HG02610 (cell line): ENCODE results near the gene SRGAP2C.
"Not testable (repeated sequence)": the region's sequence is repeated elsewhere in the genome, so short reads cannot be mapped to it uniquely, and the experiment has no call there.

Experiments
- ATAC-seq: cut with Tn5 transposase; IDR thresholded peaks from one replicate; pipeline ENCODE4 v1.9.1; 2021; ENCODE audit warnings: mild to moderate bottlenecking, moderate library complexity; ENCODE audit not compliant: unreplicated experiment

The SRGAP2C gene

GRCh38 chr1:121403254-121403653 is 218.5 kb downstream of the SRGAP2C start:
- not testable (repeated sequence) for ATAC-seq

DNA sequence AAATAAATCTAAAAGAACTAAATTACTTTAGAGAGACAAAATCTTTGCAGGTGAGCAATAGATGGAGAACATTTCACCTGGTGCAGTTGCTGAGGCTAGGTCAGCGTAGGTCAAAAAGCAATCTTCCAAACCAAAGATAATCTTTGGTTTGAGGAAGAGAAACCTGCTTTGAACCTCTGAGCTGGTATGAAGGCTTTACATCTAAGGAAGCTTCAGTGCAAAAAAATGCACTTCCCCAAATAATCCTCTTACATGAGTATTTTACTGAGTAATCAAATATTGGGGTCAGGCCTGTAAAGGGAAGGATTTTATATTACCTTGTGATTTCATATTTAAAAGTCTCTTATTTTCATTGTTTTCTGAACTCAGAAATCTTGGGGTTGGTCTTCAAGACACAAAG is 223.6 kb downstream of the SRGAP2C start:
- no peak for ATAC-seq

- no peak for ATAC-seq
Observed at GRCh38 chr1:121413821-121414220, 229.0 kb downstream of the SRGAP2C start.

GRCh38 chr1:121414905-121415304 is 230.1 kb downstream of the SRGAP2C start:
- ATAC-seq, result no peak

DNA sequence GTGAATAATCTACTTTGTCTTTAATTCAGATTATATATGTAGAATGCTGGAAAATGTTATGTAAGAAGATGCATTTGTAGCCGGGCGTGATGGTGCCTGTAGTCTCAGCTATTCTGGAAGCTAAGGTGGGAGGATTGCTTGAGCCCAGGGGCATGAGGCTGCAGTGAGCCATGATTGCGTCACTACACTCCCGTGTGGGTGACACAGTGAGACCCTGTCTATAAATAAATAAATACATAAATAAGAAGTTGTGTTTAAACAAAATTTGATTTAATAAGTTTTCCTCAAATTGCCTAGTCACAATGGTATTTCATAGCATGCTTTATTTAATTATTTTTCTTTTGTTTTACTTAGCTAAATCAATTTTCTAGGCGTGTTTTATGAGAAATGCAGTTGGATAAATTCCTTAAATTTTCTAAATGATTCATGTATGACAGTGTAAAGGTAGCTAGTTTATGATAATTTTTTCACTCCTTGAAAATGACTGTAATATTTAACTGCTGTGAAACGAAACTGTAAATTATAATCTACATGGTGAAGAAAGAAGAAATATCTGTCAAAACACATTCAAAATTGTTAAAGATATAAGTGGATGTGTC is 232.6 kb downstream of the SRGAP2C start:
- ATAC-seq, result no peak

DNA sequence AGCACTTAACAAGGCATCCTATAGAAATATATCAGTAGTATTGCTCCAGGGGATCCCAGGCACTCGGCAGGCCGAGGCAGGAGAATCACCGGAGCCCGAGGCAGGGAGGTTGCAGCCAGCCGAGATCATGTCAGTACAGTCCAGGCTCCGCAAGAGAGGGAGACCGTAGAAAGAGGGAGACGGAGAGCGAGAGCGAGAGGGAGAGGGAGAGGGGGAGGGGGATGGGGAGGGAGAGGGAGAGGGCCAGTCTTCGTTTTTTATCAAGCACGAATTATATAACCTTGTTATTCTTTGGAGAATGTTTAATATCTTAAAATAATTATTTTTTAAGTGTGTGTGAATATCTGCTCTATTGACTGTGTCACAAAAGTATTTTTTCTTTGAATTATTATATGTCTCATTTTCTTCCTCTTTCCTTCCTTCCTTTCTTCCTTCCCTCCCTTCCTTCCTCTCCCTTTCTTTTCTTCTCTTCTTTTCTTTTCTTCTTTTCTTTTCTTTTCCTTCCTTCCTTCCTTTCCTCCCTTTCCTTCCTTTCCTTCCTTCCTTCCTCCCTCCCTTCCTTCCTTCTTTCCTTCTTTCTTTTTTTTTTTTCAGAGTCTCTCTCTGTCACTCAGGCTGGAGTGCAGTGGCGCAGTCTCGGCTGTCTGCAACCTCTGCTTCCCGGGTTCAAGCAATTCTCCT is 233.7 kb downstream of the SRGAP2C start:
- no peak for ATAC-seq

- not testable (repeated sequence) for ATAC-seq
Observed at GRCh38 chr1:121419050-121419615, 234.4 kb downstream of the SRGAP2C start.

- not testable (repeated sequence) for ATAC-seq
Observed at GRCh38 chr1:121421490-121421889, 236.7 kb downstream of the SRGAP2C start.

DNA sequence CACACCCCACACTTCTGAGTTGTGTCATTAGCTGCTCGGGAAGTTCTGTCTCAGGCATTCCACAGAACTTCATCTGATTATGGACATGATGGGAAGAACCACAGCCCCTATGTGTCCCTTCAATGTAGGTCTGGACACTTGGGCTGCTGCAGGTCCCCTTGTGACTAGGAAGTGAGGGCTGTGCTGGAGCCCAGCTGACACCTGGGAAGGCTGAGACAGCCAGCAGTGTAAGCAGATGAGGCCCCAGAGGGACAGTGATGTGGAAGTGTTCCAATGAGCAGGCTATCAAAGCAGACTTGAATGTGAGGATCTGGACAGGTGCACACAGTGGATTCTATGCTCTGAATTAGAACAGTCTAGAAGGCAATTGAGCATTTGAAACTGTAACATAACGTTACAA is 239.2 kb downstream of the SRGAP2C start:
- not testable (repeated sequence) for ATAC-seq

DNA sequence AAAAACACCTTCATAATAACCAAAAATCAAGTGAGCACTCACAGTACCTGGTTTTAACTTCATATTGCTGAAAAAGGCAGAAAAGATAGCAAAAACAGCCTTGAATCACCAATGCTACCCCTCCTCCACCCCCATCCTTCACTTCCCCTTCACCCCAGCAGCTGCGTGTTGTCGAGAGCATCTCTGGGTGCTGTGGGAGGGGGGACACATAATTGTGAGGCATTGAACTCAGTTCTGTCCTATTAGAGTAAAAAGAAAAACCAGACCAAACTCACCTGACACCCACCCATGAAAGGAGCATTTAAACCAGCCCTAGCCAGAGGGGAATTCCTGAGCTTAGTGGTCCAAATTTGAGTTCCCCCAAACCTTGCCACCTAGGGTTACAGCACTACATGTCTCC is 248.7 kb downstream of the SRGAP2C start:
- not testable (repeated sequence) for ATAC-seq

DNA sequence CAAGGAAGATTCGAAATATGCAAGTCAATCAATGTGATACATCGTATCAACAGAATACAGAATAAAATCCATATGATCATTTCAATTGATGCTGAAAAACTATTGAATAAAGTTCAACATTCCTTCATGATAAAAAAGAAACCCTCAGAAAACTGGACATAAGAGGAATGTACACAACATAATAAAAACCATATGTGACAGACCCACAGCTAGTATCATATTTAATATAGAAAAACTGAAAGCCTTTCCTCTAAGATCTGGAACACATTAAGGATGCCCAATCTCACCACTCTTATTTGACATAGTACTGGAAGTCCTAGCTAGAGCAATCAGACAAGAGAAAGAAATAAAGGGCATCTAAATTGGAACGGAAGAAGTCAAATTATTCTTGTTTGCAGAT is 254.1 kb downstream of the SRGAP2C start:
- ATAC-seq, result not testable (repeated sequence)

DNA sequence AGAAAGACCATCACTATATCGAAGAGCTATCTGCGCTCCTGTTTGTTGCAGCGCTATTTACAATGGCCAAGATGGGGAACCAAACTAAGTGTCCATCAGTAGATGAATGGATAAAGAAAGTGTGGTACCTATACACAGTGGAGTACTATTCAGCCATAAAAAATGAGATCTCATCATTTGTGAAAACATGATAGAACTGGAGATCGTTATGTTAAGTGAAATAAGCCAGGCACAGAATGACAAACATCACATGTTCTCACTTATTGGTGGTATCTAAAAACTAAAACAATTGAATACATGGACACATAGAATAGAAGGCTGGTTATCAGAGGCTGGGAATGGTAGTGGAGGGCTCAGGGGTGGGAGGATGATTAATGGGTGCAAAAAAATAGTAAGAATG is 256.2 kb downstream of the SRGAP2C start:
- ATAC-seq, result no peak
